GM12875 (cell line): ENCODE measurements around the gene PALM.

Experiments
- H3K4me3 ChIP-seq: one replicate; pipeline ENCODE4 v1.5.1; 2011; ENCODE audit warnings: low read depth, low read length, control low read depth
- CTCF ChIP-seq: IDR thresholded peaks from 2 replicates; pipeline ENCODE4 v1.5.1; 2011; ENCODE audit warnings: low read depth, mild to moderate bottlenecking, control low read depth, inconsistent platforms, low read length, moderate library complexity, borderline replicate concordance; ENCODE audit not compliant: insufficient read depth

Gene PALM

GRCh38 chr19:755063-755462 lies 46.3 kb downstream of the PALM start:
- no peak overlapping the region for H3K4me3 ChIP-seq
- no peak for TF ChIP-seq CTCF

- H3K4me3 ChIP-seq: no peak overlapping the region
- TF ChIP-seq CTCF: no peak
These were observed 47.5 kb downstream of the PALM start for GRCh38 chr19:756236-756635.

GRCh38 chr19:756821-757688 lies 48.3 kb downstream of the PALM start:
- H3K4me3 ChIP-seq: no peak overlapping the region
- TF ChIP-seq CTCF: no peak

GRCh38 chr19:757811-758668 lies 49.3 kb downstream of the PALM start:
- no peak overlapping the region for H3K4me3 ChIP-seq
- no peak for TF ChIP-seq CTCF

- H3K4me3 ChIP-seq: no peak overlapping the region
- TF ChIP-seq CTCF: no peak
These were observed 54.4 kb downstream of the PALM start for GRCh38 chr19:763181-763580.

- H3K4me3 ChIP-seq: no peak overlapping the region
- TF ChIP-seq CTCF: no peak
These were observed 55.1 kb downstream of the PALM start for GRCh38 chr19:763869-764268.
